HepG2 (cell line): ENCODE measurements around the gene CLDN7. TPM values are rescaled to one million over a fixed set of nuclear protein-coding genes. Genes with fewer than 3 reads are reported as not detected.

Experiments used
- AGO2 ChIP-seq: fragments of 200-400 bp; formaldehyde crosslinking; optimal IDR thresholded peaks from 2 replicates; pipeline ENCODE3; 2017; ENCODE audit warnings: mild to moderate bottlenecking, low read depth, low read length, moderate library complexity
- GTF2F1 ChIP-seq: fragments of 150-350 bp; IDR thresholded peaks from 2 replicates; pipeline ENCODE4 v1.6.1; 2014; ENCODE audit warnings: low read length
- HNRNPH1 ChIP-seq: fragments of 200-400 bp; formaldehyde crosslinking; optimal IDR thresholded peaks from 2 replicates; pipeline ENCODE3; 2017; ENCODE audit warnings: mild to moderate bottlenecking, low read depth, low read length
- RNF219 ChIP-seq: sonication (generic); formaldehyde crosslinking; IDR thresholded peaks from 2 replicates; pipeline ENCODE4 v1.5.0; 2020; ENCODE audit warnings: mild to moderate bottlenecking, missing genetic modification reagents
- SP2 ChIP-seq: sonication (generic); formaldehyde crosslinking; IDR thresholded peaks from 2 replicates; pipeline ENCODE4 v1.5.1; 2020; ENCODE audit warnings: mild to moderate bottlenecking, missing genetic modification reagents
- TFDP2 ChIP-seq: sonication (generic); formaldehyde crosslinking; IDR thresholded peaks from 2 replicates; pipeline ENCODE4 v1.4.0; 2020; ENCODE audit warnings: missing genetic modification reagents
- UBTF ChIP-seq: sonication (generic); formaldehyde crosslinking; IDR thresholded peaks from 2 replicates; pipeline ENCODE4 v1.4.0; 2020; ENCODE audit warnings: mild to moderate bottlenecking, missing genetic modification reagents
- polyA plus RNA-seq, 8 experiments: library from polyadenylated mRNA; depleted of rRNA in 3 of 8; stranded (reverse) in 7 of 8; unstranded in 1 of 8; fragments of >200 nt; fragmentation: Illumina TruSeq in 4 of 8; extraction: Trizol in 4 of 8; gene quantifications; 2 replicates each; pipeline versions ENCODE4 v1.2.1 to v1.2.3, GENCODE V29; 2011 to 2016; ENCODE audit warnings: low read depth in 4 of 8, missing spikeins in 1 of 8, mixed read lengths in 1 of 8; ENCODE audit not compliant: insufficient read depth in 1 of 8
- total RNA-seq, 5 experiments: library from RNA; depleted of rRNA; stranded (reverse); fragments of >200 nt; fragmentation: Illumina TruSeq; extraction: Trizol; gene quantifications; 2 replicates each; pipeline ENCODE4 v1.2.3, GENCODE V29; 2016; ENCODE audit warnings: low read depth in 1 of 5
- TF ChIP-seq, protein P1 (sequence below), 2 experiments: sonication (generic) in 1 of 2; formaldehyde crosslinking in 1 of 2; IDR thresholded peaks; 2 replicates each; pipeline versions ENCODE4 v1.5.1 to v1.6.1; 2011 to 2020; ENCODE audit warnings: borderline replicate concordance in 1 of 2, low read depth in 1 of 2, low read length in 1 of 2, mild to moderate bottlenecking in 1 of 2, missing genetic modification reagents in 1 of 2, moderate library complexity in 1 of 2
- TF ChIP-seq, protein P2 (sequence below): sonication (generic); formaldehyde crosslinking; IDR thresholded peaks from 2 replicates; pipeline ENCODE4 v1.5.1; 2020; ENCODE audit warnings: missing genetic modification reagents, mild to moderate bottlenecking, borderline replicate concordance
- TF ChIP-seq, protein P3 (sequence below): sonication (generic); formaldehyde crosslinking; IDR thresholded peaks from 2 replicates; pipeline ENCODE4 v1.4.0; 2020; ENCODE audit warnings: missing genetic modification reagents, borderline replicate concordance

Gene CLDN7
- total and polyA plus RNA-seq, 2 of the 13 experiments (the other 11 are each of a cell fraction or from before 2014, with no cell fraction given): not detected

- TF ChIP-seq RNF219 (CRISPR knock-in tag) (no peak), AGO2 (no peak), UBTF (no peak; the same call in 1 of the 2 replicates), TFDP2 (CRISPR knock-in tag) (0 out of 2 replicates have a peak, but pooled peaks have one; percentile 22), GTF2F1 (no peak), HNRNPH1 (no peak), SP2 (no peak)
- TF ChIP-seq, protein P1, sequence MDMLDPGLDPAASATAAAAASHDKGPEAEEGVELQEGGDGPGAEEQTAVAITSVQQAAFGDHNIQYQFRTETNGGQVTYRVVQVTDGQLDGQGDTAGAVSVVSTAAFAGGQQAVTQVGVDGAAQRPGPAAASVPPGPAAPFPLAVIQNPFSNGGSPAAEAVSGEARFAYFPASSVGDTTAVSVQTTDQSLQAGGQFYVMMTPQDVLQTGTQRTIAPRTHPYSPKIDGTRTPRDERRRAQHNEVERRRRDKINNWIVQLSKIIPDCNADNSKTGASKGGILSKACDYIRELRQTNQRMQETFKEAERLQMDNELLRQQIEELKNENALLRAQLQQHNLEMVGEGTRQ (IDR thresholded peaks at IDR 0.05; ENCODE audit: low read depth, low read length): no peak
- TF ChIP-seq, protein P1 (CRISPR knock-in tag; IDR thresholded peaks at IDR 0.05; ENCODE audit: borderline replicate concordance): no peak
- TF ChIP-seq, protein P2, sequence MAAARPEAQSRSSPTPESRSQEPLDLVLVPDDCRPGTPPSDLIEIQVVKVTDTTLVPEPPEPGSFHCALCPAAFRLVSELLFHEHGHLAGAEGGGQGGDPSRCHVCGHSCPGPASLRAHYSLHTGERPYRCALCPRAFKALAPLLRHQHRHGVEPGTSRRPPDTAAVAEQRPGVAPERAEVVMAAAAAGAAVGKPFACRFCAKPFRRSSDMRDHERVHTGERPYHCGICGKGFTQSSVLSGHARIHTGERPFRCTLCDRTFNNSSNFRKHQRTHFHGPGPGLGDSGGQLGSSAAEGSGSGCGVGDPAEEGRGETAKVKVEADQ (CRISPR knock-in tag): peak; percentile 85
- TF ChIP-seq, protein P3, sequence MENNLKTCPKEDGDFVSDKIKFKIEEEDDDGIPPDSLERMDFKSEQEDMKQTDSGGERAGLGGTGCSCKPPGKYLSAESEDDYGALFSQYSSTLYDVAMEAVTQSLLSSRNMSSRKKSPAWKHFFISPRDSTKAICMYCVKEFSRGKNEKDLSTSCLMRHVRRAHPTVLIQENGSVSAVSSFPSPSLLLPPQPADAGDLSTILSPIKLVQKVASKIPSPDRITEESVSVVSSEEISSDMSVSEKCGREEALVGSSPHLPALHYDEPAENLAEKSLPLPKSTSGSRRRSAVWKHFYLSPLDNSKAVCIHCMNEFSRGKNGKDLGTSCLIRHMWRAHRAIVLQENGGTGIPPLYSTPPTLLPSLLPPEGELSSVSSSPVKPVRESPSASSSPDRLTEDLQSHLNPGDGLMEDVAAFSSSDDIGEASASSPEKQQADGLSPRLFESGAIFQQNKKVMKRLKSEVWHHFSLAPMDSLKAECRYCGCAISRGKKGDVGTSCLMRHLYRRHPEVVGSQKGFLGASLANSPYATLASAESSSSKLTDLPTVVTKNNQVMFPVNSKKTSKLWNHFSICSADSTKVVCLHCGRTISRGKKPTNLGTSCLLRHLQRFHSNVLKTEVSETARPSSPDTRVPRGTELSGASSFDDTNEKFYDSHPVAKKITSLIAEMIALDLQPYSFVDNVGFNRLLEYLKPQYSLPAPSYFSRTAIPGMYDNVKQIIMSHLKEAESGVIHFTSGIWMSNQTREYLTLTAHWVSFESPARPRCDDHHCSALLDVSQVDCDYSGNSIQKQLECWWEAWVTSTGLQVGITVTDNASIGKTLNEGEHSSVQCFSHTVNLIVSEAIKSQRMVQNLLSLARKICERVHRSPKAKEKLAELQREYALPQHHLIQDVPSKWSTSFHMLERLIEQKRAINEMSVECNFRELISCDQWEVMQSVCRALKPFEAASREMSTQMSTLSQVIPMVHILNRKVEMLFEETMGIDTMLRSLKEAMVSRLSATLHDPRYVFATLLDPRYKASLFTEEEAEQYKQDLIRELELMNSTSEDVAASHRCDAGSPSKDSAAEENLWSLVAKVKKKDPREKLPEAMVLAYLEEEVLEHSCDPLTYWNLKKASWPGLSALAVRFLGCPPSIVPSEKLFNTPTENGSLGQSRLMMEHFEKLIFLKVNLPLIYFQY (CRISPR knock-in tag): no peak; the same call in 1 of the 2 replicates
Measured at GRCh38 chr17:7258731-7259554, 3.3 kb downstream of the CLDN7 start (continued).
